Suprapubic skin (tissue), 3 donors: Measurements from ENCODE around the gene NYAP2.

Experiments
- POLR2A ChIP-seq, 2 donors: fragments of 450-650 bp; IDR thresholded peaks; one replicate each; pipeline ENCODE4 v1.6.1; 2017; ENCODE audit warnings: antibody characterized with exemption in 2 of 2, mild to moderate bottlenecking in 2 of 2, moderate library complexity in 2 of 2
- TF ChIP-seq, protein P1 (sequence below), 2 donors: fragments of 200-600 bp in 1 of 2; fragments of 450-650 bp in 1 of 2; sonication (generic) in 1 of 2; IDR thresholded peaks; one replicate each; pipeline ENCODE4 v1.5.1; 2016 to 2019; ENCODE audit warnings: antibody characterized with exemption in 2 of 2, mild to moderate bottlenecking in 1 of 2, moderate library complexity in 1 of 2

DNA sequence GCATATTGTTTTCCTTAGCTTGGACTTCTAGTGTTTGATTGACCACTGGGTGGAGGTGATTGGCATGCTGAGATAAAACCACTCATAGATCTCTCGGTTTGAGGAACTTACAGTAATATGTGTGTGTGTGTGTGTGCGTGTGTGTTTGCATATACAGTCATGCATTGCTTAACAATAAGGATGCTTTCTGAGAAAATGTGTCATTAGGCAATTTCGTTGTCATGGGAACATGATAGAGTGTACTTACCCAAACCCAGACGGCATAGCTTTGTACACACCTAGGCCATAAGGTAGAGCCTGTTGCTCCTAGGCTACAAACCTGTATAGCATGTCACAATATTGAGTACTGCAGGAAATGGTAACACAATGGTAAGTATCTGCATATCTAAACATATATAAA is 167.3 kb downstream of the NYAP2 start:
- no peak for TF ChIP-seq POLR2A (IDR thresholded peaks at IDR 0.05)
- TF ChIP-seq, protein P1, sequence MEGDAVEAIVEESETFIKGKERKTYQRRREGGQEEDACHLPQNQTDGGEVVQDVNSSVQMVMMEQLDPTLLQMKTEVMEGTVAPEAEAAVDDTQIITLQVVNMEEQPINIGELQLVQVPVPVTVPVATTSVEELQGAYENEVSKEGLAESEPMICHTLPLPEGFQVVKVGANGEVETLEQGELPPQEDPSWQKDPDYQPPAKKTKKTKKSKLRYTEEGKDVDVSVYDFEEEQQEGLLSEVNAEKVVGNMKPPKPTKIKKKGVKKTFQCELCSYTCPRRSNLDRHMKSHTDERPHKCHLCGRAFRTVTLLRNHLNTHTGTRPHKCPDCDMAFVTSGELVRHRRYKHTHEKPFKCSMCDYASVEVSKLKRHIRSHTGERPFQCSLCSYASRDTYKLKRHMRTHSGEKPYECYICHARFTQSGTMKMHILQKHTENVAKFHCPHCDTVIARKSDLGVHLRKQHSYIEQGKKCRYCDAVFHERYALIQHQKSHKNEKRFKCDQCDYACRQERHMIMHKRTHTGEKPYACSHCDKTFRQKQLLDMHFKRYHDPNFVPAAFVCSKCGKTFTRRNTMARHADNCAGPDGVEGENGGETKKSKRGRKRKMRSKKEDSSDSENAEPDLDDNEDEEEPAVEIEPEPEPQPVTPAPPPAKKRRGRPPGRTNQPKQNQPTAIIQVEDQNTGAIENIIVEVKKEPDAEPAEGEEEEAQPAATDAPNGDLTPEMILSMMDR (IDR thresholded peaks at IDR 0.05), result no peak
